HG02973 (cell line): ENCODE measurements around the gene NPAP1.
"Not testable (repeated sequence)": the region's sequence is repeated elsewhere in the genome, so short reads cannot be mapped to it uniquely, and the experiment has no call there.

Experiments
- ATAC-seq: cut with Tn5 transposase; IDR thresholded peaks from one replicate; pipeline ENCODE4 v1.9.1; 2021; ENCODE audit warnings: moderate library complexity; ENCODE audit not compliant: unreplicated experiment

NPAP1 gene, protein sequence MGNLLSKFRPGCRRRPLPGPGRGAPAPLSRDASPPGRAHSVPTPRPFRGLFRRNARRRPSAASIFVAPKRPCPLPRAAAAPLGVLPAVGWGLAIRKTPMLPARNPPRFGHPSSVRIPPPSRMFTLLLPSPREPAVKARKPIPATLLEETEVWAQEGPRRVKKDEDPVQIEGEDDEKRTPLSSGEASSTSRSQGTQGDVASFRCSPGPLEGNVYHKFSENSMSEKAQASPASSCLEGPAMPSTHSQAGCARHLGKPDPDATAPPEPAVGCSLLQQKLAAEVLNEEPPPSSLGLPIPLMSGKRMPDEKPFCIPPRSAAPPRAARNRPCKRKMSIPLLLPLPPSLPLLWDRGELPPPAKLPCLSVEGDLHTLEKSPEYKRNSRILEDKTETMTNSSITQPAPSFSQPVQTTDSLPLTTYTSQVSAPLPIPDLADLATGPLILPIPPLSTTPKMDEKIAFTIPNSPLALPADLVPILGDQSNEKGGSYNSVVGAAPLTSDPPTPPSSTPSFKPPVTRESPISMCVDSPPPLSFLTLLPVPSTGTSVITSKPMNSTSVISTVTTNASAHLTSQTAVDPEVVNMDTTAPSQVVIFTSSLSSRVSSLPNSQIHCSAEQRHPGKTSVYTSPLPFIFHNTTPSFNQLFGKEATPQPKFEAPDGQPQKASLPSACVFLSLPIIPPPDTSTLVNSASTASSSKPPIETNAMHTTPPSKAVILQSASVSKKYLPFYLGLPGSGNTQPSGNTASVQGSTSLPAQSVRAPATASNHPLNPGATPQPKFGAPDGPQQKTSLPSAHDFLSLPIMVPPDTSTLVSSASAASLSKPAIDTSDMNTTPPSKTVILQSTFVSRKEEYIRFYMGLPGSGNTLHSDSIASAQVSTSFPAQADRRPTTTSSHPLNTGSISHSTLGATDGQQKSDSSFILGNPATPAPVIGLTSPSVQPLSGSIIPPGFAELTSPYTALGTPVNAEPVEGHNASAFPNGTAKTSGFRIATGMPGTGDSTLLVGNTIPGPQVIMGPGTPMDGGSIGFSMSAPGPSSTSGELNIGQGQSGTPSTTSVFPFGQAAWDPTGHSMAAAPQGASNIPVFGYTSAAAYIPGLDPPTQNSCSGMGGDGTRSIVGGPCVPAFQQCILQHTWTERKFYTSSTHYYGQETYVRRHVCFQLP

DNA sequence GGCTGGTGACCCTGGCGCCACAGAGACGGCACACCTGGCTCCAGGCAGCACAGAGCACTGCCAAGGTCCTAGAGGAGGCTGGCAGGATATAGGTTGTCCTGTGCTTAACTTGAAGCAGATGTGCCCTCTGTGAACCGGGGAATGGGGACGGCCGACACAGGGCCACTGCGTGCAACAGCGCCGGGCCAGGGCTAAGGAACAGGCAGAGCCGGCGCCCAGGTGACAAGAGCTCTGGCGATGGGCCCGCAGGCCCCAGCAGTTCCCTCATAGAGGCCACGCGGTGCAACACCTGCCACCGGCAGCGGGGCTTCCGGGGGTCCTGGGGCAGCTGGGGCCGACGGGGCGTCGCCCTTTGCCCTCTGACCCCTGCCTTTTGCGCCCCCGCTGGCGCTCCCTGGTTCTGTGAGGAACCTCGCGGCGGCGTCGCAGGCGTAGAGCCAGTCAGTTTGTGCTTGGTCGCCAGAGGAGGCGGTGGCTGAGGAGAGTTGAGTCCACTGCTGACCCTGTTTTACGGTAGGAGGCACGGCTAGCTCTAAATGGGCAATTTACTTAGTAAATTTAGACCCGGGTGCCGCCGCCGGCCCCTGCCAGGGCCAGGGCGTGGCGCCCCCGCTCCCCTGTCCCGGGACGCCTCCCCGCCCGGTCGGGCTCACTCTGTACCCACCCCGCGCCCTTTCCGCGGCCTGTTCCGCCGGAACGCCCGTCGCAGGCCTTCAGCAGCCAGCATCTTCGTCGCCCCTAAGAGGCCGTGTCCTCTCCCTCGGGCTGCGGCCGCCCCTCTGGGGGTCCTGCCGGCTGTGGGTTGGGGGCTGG is at the start of gene NPAP1:
Gene NPAP1 (plus strand): TSS at position 444 of the 813 bp plus-strand sequence. CDS start 93 bp downstream, at position 537.
- ATAC-seq: no peak

- no peak for ATAC-seq
Measured at GRCh38 chr15:24627443-24627842, 48.1 kb upstream of the NPAP1 start.

DNA sequence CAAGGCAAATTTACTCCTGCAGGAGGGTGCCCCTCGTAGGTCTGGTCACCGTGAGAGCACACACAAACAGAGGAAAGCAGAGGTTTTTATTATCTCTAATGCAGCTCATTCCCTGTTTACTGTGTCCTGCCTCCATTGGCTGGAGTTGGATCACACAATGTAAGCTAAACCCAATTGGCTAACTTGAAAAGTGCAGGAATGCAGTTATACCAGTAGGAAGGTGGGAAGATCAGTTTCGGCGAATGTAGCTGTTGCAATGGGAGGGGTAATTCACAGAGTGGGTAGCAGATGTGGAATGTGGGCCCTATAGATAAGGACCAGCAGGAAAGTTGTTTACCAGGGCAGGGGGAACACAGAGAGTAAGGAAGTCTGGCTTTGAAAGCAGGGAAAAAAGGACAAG is 42.5 kb upstream of the NPAP1 start:
- ATAC-seq: no peak

DNA sequence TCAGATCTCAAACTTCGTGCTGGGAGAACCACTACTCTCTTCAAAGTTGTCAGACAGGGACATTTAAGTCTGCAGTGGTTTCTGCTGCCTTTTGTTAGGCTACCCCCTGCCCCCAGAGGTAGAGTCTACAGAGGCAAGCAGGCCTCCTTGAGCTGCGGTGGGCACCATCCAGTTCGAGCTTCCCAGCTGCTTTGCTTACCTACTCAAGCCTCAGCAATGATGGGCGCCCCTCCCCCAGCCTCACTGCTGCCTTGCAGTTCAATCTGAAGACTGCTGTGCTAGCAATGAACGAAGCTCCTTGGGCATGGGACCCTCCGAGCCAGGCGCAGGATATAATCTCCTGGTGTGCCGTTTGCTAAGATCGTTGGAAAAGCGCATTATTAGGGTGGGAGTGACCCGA is 36.2 kb upstream of the NPAP1 start:
- ATAC-seq: not testable (repeated sequence)

DNA sequence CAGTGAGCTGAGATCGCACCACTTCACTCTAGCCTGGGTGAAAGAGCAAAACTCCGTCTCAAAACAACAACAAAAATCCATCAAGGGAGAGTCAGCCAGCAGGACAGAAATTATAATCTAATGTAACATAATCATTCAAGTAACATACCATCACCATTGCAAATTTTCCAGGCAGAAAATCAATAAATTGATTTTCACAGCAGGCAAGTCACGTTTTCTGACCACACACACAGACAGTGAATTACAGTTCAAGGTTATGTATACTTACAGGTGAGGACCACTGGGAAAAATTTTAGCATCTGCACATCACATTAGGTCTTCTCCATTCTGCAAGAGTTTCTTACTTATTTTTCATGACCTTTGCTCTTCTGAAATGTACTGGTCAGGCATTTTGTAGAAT is 29.9 kb upstream of the NPAP1 start:
- no peak for ATAC-seq

- no peak for ATAC-seq
Measured at GRCh38 chr15:24659622-24660021, 16.0 kb upstream of the NPAP1 start.

GRCh38 chr15:24662991-24663390 is 12.6 kb upstream of the NPAP1 start:
- ATAC-seq: no peak

- no peak for ATAC-seq
Measured at GRCh38 chr15:24676431-24676830, 856 bp downstream of the NPAP1 start.

DNA sequence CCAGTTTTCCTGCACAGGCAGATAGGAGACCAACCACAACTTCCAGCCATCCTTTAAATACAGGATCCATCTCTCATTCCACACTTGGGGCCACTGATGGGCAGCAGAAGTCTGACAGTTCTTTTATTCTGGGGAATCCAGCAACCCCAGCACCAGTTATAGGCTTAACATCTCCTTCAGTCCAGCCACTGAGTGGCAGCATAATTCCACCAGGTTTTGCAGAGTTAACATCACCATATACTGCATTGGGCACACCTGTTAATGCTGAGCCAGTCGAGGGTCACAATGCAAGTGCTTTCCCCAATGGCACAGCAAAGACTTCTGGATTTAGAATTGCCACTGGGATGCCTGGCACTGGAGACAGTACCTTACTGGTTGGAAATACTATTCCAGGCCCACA is 2.9 kb downstream of the NPAP1 start:
- ATAC-seq: no peak

GRCh38 chr15:24682002-24682401 is 6.4 kb downstream of the NPAP1 start:
- no peak for ATAC-seq

- ATAC-seq: not testable (repeated sequence)
Measured at GRCh38 chr15:24682905-24683304, 7.3 kb downstream of the NPAP1 start.

DNA sequence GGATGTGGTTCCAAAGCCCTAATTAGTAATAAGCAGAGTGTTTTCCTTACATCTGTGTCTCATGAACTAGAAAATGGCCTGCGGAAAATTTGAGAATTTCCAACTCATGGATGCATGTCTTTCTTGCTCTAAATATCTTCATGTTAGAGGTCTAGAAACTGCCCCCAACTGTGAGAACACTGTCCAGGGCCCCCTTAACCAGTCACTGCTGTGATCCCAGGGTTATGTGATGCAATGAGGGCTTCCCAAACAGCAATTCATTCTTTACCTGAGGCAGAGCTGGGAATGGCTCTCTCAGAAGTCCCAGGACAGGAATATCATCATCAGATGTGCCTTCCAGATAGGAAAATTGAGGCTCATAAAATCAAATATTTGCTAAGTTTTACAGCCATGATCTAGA is 8.2 kb downstream of the NPAP1 start:
- no peak for ATAC-seq

DNA sequence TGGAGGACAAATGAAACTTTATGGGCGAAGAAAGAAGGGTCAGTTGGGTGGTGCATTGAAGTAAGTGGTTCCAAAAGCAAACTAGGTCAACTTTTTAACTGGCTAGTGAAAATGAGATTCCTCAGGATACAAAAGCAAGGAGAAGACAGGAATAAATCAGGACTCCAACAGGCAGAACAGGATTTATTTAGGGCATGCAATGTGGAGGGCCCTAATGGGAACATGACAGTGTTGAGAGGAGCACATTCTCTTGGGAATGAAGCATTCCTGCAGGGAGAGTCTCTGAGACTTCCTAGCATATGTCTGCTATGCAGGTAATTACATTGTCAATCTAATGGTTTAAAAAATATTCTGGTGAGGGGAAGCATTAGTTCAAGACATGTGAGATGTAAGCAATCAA is 8.7 kb downstream of the NPAP1 start:
- no peak for ATAC-seq

- ATAC-seq: no peak
Measured at GRCh38 chr15:24696201-24696600, 20.6 kb downstream of the NPAP1 start.

DNA sequence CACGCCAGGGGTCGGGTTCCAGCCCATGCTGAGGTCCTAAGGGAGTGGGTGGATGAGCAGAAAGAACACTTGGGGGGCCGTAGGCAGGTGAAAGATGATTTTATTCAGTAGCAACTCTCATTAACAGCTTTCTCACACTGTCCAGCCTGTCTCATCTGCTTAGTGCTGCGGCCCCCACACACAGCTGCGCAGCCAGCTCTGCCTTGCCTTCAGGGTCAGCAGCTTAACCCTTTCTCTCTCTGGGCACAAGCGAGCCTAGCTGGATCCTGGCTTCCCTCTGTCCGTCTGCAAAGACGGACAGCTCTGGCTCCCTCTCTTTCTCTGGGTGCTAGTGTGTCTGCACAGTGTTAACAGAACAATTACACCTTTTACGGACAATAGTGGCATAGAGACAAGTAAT is 21.3 kb downstream of the NPAP1 start:
- ATAC-seq: no peak

DNA sequence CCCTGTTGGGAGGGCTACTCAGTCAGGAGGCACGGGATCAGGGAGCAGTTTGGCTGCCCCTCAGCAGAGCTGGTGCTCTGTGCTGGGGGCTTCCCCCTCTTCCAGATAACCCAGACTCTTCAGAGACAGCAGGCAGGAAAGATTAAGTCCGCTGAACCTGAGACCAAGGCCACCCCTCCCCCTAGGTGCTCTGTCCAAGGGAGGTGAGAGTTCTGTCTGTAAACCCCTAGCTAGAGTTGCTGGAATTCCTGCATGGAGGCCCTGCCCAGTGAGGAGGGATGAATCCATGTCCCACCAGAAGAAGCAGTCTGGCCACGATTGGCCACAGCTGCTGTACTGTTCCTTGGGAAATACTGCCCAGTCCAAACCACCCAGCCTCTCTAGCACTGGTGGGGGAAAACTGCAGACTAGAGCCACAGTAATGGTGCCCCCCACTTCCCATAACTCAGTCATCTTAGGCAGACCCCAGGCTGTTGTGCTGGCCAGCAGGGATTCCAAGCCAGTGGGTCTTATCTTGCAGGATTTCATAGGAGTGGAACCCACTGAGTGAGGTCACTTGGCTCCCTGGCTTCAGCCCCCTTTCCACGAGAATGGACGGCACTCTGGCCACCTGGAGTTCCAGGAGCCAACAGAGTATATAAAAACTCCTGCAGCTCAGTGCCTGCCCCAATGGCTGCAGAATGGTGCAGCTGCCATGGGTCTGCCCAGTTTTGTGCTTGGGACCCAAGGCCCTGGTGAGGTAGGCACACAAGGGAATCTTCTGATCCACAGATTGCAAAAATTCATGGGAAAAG is 42.9 kb downstream of the NPAP1 start:
- ATAC-seq: no peak

- ATAC-seq: no peak
Measured at GRCh38 chr15:24729760-24730159, 54.2 kb downstream of the NPAP1 start.
